Adrenal gland (tissue), 5 donors: ENCODE results near the gene ARHGEF16.

Experiments used
- CTCF ChIP-seq, 6 experiments: fragments of 450-650 bp in 4 of 6; fragments of 200-600 bp in 2 of 6; sonication (generic) in 1 of 6; IDR thresholded peaks; 1 replicate in 5 of 6; 2 replicates in 1 of 6; pipeline versions ENCODE4 v1.5.1 to v1.8.0; 2016 to 2021; ENCODE audit warnings: antibody characterized with exemption in 6 of 6, mild to moderate bottlenecking in 2 of 6, moderate library complexity in 1 of 6
- POLR2A ChIP-seq, 2 donors: fragments of 450-650 bp; IDR thresholded peaks; one replicate each; pipeline ENCODE4 v1.6.1; 2017; ENCODE audit warnings: antibody characterized with exemption in 2 of 2, mild to moderate bottlenecking in 2 of 2, moderate library complexity in 1 of 2
- donor health status: DM: no; HTN: no; CAD: no.

GRCh38 chr1:3485016-3485415 is 30.6 kb downstream of the ARHGEF16 start:
- TF ChIP-seq CTCF (IDR thresholded peaks at IDR 0.05) = no peak
- no peak for TF ChIP-seq POLR2A (IDR thresholded peaks at IDR 0.05)
